Glomerular endothelial cell (primary cell): ENCODE results near the gene KRT86. TPM values are rescaled to one million over a fixed set of nuclear protein-coding genes. Genes with fewer than 3 reads are reported as not detected.
"Not testable (repeated sequence)": the region's sequence is repeated elsewhere in the genome, so short reads cannot be mapped to it uniquely, and the experiment has no call there.

Source experiments
- DNase-seq: peaks from one replicate; pipeline ENCODE4 v3.0.0-alpha.2; 2011; ENCODE audit warnings: low read depth, low spot score; ENCODE audit errors: extremely low read depth
- total RNA-seq: library from RNA; depleted of rRNA; stranded (reverse); fragments of >200 nt; gene quantifications from 2 replicates; pipeline ENCODE4 v1.2.3, GENCODE V29; 2015

Gene KRT86
- total RNA-seq, 1 donor from 2014 or later = not detected

- not testable (repeated sequence) for DNase-seq
These were observed 16.2 kb downstream of the KRT86 start for GRCh38 chr12:52290483-52291134.

DNA sequence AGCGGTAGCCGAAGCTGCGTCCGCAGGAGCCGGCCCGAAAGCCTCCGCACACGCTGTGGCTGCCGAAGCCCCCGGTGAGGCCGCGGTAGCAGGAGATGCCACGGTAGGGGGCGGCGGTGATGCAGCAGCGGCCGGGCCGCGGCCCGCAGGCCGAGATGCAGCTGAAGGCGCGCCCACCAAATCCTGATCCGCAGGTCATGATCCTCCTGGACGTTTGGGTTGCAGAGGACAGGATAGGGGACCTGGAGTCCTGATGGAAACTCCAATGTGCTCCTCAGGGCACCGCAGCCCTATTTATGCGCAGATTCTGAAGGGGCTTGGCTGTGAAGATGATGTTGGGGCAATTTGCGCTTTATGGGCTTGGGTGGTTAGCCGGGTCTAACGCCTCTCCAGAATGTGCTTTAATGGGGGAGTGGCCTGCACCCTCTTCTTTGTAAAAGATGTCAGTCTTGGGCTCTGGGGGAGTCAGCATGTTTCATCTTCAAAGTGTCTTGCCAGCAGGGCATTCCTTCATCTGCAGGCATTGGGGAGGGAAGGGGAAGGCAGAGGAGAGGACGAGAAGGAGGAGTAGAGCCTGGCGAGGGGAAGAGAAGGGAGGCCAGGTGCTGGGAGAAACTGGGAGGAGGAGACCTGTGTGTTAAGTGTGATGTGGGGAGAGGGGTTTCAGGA is 17.0 kb downstream of the KRT86 start, which contains the start of gene KRT81:
KRT81 (minus strand) TSS at position 268 of the 669 bp plus-strand sequence; CDS start at position 199, 69 bp downstream.
- DNase-seq = no peak

GRCh38 chr12:52293926-52294325 is 19.5 kb downstream of the KRT86 start:
- DNase-seq = no peak

GRCh38 chr12:52294803-52295202 is 20.4 kb downstream of the KRT86 start:
- DNase-seq = no peak

- DNase-seq = no peak
These were observed 21.2 kb downstream of the KRT86 start for GRCh38 chr12:52295663-52296062.

- DNase-seq = no peak
These were observed 22.2 kb downstream of the KRT86 start for GRCh38 chr12:52296572-52297215.

GRCh38 chr12:52298677-52299190 is 24.3 kb downstream of the KRT86 start:
- no peak for DNase-seq

DNA sequence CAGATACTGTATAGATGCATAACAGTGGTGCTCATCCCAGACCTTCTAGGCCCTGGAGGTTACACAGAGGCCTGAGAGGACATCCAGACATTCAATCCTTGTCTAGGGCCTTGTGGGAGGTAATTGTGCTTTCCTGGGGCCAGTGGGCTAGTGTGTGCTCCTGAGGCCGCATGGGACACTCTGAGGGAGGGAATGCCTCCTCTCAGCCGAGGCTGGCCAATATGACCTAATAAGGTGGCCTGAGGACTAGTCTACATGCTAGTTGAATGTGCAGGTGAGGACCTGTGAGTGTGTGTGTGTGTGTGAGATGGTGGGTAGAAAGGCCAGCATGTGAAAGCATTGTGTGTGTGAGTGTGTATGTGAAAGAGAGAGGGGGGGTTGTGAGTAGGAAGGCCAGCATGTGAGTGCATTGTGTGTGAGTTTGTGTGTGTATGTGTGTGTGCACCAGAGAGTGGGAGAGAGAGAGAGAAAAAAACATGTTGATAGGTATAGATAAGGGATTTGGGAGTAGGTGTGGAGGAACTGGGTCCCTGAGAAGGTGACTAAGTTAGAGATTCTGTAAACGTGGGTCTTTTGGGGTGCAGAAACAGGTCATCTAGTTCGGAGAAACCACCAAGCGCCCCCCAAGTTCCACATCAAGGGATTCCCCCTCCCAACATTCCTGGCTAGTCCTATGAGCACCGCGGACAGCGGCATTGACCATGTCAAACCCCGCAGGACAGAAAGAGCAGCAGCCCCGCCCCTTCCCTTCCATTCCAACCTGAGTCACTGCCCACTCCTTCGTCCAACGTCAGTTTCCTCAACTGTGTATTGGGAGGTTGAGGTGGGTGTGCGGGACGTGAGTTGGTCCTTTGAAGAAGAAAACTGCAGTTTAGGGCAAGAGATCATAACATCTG is 26.6 kb downstream of the KRT86 start:
- no peak for DNase-seq

DNA sequence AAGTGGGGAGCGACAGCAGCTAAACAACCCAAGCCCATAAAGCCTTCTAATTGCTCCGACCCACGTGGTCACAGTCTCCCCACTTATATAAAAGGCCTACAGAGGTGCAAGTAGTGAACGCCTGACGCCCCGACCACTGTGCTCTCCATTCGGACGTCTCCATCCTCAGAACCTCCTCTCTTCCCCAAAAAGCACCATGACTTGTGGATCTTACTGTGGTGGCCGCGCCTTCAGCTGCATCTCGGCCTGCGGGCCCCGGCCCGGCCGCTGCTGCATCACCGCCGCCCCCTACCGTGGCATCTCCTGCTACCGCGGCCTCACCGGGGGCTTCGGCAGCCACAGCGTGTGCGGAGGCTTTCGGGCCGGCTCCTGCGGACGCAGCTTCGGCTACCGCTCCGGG is 27.3 kb downstream of the KRT86 start:
- not testable (repeated sequence) for DNase-seq

DNA sequence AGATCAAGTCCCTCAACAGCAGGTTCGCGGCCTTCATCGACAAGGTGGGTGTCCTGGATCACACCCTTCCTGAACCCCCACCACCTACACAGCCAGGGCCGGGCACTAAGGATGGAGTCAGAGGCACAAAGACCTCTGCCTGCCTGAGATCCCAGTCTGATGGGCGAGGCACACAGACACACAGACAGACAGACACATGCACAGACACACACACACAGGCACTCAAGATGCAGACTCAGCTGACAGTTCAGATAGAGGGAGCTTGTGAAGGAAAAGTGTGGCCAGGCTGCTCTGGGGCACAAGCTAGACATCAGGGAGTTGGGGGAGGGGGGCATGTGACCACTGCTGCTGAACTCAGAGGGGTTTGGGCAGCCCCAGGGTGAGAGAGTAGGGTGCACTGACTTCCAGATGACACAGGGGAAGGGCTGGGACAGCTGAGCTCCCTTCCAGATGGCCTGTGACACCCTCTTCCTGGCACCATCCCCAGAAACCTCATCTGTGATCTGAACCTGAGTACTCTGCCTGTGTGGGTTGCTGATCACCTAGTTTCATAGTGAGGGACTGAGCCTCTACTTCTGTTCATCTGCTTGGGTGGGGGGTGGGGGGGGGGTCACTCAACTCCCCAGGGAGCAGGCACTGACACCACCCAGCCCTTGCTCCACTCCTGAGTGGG is 27.9 kb downstream of the KRT86 start:
- not testable (repeated sequence) for DNase-seq

GRCh38 chr12:52304941-52305411 is 30.5 kb downstream of the KRT86 start:
- not testable (repeated sequence) for DNase-seq

GRCh38 chr12:52305921-52306705 is 31.7 kb downstream of the KRT86 start:
- DNase-seq = no peak

- no peak for DNase-seq
These were observed 32.3 kb downstream of the KRT86 start for GRCh38 chr12:52306731-52307130.

DNA sequence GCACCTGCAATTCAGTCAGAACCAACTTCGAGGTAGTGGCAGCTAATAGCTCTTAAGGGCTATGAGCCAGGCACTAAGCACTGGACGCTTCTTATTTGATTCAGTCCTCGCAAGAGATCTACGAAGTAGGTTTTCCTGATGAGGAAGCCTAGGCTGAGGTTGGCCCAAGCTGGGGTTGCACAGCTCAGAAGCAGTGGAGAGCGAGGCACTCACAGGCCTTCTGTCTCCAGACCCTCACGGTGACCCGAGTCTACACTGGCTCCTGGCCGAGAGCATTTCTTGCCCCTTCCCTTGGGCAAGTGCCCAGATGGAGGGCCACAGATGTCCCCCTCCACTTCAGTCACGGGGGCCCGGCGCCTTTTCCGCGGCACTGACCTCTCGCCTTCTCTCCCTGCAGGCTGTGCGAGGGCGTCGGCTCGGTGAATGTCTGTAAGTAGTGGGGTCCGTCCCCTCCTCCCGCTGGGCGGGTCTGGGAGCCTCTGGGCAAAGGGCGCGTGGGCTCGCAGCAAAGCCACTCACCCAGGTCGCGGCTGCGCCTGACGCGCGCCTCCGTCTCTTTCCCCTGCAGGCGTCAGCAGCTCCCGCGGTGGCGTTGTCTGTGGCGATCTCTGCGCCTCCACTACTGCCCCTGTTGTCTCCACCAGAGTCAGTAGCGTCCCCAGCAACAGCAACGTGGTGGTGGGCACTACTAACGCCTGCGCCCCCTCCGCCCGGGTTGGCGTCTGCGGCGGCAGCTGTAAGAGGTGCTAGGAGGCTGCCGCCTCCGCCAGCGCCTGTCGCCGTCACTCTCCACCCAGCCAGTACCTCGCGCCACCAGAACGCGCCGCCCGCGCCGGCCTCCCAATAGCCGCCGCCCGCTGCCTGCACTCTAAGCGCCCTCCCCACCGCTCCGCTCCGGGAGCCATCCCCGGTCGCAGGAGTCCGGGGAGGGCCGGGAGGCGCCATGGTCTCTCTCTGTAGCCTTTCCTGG is 33.7 kb downstream of the KRT86 start:
- no peak for DNase-seq

DNA sequence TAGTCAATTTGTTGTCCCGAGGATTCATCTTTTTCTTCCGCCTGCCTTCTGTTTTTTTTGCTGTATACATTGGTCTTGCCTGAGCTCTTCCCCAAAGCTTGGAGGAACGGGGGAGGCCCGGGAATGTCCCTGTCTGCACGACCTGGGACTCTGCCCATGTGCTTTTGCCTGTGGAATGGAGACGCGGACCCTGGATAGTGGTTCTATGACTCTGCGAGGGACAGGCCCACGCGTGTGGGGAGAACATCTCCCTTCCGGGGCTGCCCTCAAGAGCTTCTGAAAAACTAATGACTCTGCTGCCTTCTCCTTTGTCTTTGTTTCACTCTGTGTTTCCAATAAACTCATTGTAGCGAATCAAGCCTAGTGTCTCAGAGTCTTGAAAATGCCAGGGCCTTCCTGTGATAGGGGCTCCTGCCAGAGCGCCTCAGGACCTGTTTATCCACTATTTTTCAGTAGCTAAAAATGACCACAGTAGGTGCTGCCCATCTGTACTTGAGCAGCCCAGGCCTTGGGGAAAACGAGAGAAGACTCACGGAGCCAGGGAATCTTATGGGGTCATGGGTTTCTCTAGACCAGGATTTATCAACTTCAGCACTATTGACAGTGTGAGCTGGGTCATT is 34.5 kb downstream of the KRT86 start:
- DNase-seq = no peak

DNA sequence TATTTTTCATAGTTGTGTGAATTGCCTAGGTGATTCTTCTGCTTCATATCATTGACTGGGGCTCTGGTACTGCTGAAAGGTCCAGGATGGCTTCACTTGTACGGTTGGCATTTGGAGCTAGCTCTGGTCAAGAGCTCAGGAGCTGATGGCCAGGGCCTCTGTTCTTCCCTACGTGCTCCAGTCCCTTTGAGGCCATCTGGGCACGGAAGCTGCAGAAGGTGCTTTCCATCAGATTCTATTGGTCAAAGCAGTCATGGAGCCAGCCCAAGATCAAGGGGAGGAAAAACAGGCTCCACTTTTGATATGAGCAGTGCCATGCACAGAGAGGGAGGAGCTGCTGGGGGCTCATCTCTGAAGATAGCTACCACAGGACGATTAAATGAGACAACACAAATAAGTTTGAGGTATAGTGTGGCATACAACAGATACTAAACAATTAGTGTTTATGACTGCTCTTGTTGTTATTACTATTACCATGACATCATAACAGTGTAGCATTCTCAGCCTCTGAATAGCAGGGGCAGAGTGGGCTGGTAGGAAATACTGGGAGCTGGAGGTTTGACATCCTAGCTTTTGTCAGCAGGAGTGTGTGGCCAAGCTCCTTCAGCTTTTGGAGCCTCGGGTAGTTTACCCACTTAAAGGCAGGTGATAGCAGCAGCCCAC is 36.3 kb downstream of the KRT86 start:
- no peak for DNase-seq

DNA sequence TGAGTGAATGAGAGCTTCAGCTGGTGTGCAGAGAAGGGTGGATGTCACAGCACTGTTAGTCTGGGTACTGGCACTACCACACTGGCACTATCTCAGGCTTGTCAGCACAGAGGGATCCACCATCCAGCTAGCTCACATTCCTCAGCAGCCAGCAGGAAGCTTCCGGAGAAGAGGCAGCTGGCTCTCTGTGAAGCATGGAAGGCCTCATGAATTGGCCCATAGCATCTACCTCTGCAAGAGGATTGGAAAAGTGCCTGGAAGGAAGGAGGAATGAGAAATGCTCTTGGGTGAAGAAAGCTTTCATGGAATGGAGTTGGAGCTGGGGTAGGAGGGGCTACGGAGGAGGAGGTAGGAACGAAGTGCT is 36.8 kb downstream of the KRT86 start:
- DNase-seq = no peak
